Endothelial cell of umbilical vein (primary cell): ENCODE measurements around the gene FAM120B. TPM values are rescaled to one million over a fixed set of nuclear protein-coding genes. Genes with fewer than 3 reads are reported as not detected.

Source experiments
- BruUV-seq: library from RNA; stranded (reverse); fragments of 400-500 nt; replicated peaks from 2 replicates; lab custom pipeline; 2021; lab: Mats Ljungman, UMichigan
- CTCF ChIA-PET: fragments of 300-600, 350-600 bp; sonication (Branson Sonifier 250); formaldehyde crosslinking; loops from one replicate; lab custom pipeline; 2021; ENCODE audit warnings: antibody characterized with exemption, inconsistent platforms; lab: Charles Lee
- POLR2A ChIA-PET: fragments of 300-600, 350-600 bp; sonication (Branson Sonifier 250); formaldehyde crosslinking; loops from one replicate; lab custom pipeline; 2021; ENCODE audit warnings: antibody characterized with exemption, inconsistent platforms; lab: Charles Lee
- DNase-seq: peaks from one replicate; pipeline ENCODE4 v3.0.0-alpha.2; 2011; ENCODE audit warnings: low read depth, low spot score
- FAIRE-seq: peaks from 2 replicates; lab custom pipeline; 2011; peaks lifted over from hg19 to GRCh38; lab: Jason Lieb, UNC
- H2AFZ ChIP-seq: 2 replicates; pipeline ENCODE4 v1.6.0; 2012; ENCODE audit warnings: low read depth, low read length, control low read depth, inconsistent platforms
- H3K27ac ChIP-seq: 2 replicates; pipeline ENCODE4 v1.5.1; 2011; ENCODE audit warnings: low read depth, mild to moderate bottlenecking, control low read depth, low read length, moderate library complexity; ENCODE audit not compliant: insufficient read depth
- H3K27me3 ChIP-seq, 2 experiments: 2 replicates each; pipeline versions ENCODE4 v1.6.0 to v1.6.1; 2011; ENCODE audit warnings: low read length in 2 of 2, mixed read lengths in 1 of 2; ENCODE audit not compliant: control insufficient read depth in 2 of 2, insufficient read depth in 2 of 2
- H3K36me3 ChIP-seq, 2 experiments: 2 replicates in 1 of 2; 3 replicates in 1 of 2; pipeline ENCODE4 v1.5.1; 2011; ENCODE audit warnings: low read length in 2 of 2, mild to moderate bottlenecking in 1 of 2, moderate library complexity in 1 of 2; ENCODE audit not compliant: control insufficient read depth in 2 of 2, insufficient read depth in 2 of 2; ENCODE audit errors: extremely low read depth in 1 of 2
- H3K4me1 ChIP-seq: 3 replicates; pipeline ENCODE4 v1.5.1; 2011; ENCODE audit warnings: mild to moderate bottlenecking, low read length; ENCODE audit not compliant: control insufficient read depth, insufficient read depth; ENCODE audit errors: extremely low read depth
- H3K4me2 ChIP-seq: 2 replicates; pipeline ENCODE4 v1.6.1; 2011; ENCODE audit warnings: low read length, control low read depth, mixed read lengths; ENCODE audit not compliant: insufficient read depth
- H3K4me3 ChIP-seq, 3 experiments: fragments of 200-600 bp in 1 of 3; sonication (generic), shearing (Covaris generic) in 1 of 3; replicated peaks in 1 of 3; 2 replicates each; pipeline ENCODE4 v1.5.1; 2011 to 2016; ENCODE audit warnings: control low read depth in 3 of 3, low read length in 3 of 3, mild to moderate bottlenecking in 2 of 3, inconsistent platforms in 1 of 3, low read depth in 1 of 3, moderate library complexity in 1 of 3; ENCODE audit not compliant: insufficient read depth in 1 of 3
- H3K79me2 ChIP-seq: 2 replicates; pipeline ENCODE4 v1.6.0; 2012; ENCODE audit warnings: low read length, inconsistent platforms; ENCODE audit not compliant: control insufficient read depth, insufficient read depth
- H3K9ac ChIP-seq: replicated peaks from 2 replicates; pipeline ENCODE3; 2011; ENCODE audit warnings: low read length, control low read depth; ENCODE audit not compliant: insufficient read depth; ENCODE audit errors: extremely low read depth
- H3K9me1 ChIP-seq: replicated peaks from 3 replicates; pipeline ENCODE4 v1.6.0; 2011; ENCODE audit warnings: mild to moderate bottlenecking, low read length; ENCODE audit not compliant: control insufficient read depth, insufficient read depth; ENCODE audit errors: extremely low read depth
- H3K9me3 ChIP-seq: replicated peaks from 2 replicates; pipeline ENCODE4 v1.5.1; 2012; ENCODE audit warnings: low read length, inconsistent platforms; ENCODE audit not compliant: control insufficient read depth, insufficient read depth
- H4K20me1 ChIP-seq: replicated peaks from 2 replicates; pipeline ENCODE3; 2011; ENCODE audit warnings: mild to moderate bottlenecking, low read length; ENCODE audit not compliant: control insufficient read depth, insufficient read depth; ENCODE audit errors: extremely low read depth
- EZH2 ChIP-seq: IDR thresholded peaks from 2 replicates; pipeline ENCODE4 v1.6.1; 2012; ENCODE audit warnings: borderline replicate concordance, low read depth, mild to moderate bottlenecking, moderate library complexity, low read length, inconsistent platforms; ENCODE audit not compliant: severe bottlenecking
- FOS ChIP-seq: IDR thresholded peaks from 2 replicates; pipeline ENCODE4 v1.6.1; 2011; ENCODE audit warnings: mild to moderate bottlenecking, low read length, moderate library complexity, borderline replicate concordance; ENCODE audit not compliant: insufficient read depth
- GATA2 ChIP-seq: IDR thresholded peaks from 2 replicates; pipeline ENCODE4 v1.7.0; 2011; ENCODE audit warnings: low read depth, mild to moderate bottlenecking, moderate library complexity, mixed read lengths, low read length; ENCODE audit not compliant: insufficient read length, insufficient read depth
- JUN ChIP-seq: IDR thresholded peaks from 2 replicates; pipeline ENCODE4 v1.6.1; 2011; ENCODE audit warnings: borderline replicate concordance, low read depth; ENCODE audit not compliant: insufficient read length, insufficient read depth
- MYC ChIP-seq: IDR thresholded peaks from one replicate; pipeline ENCODE4 v1.6.1; 2011; ENCODE audit warnings: mild to moderate bottlenecking, low read depth, low read length
- POLR2A ChIP-seq: IDR thresholded peaks from 2 replicates; pipeline ENCODE4 v1.6.1; 2012; ENCODE audit warnings: low read depth, mild to moderate bottlenecking, control low read depth, low read length
- POLR2AphosphoS5 ChIP-seq: IDR thresholded peaks from 2 replicates; pipeline ENCODE4 v1.6.1; 2012; ENCODE audit warnings: low read depth, mild to moderate bottlenecking, control low read depth, low read length, moderate library complexity; ENCODE audit not compliant: insufficient read depth
- dilution Hi-C: fragments of 300-500 bp; cut with MboI; formaldehyde crosslinking; loops from one replicate; pipeline ENCODE4 v1.15.0; 2019; ENCODE audit warnings: low sequenced_read_pairs; ENCODE audit not compliant: extremely low pct_ligation_motif_present
- intact Hi-C: fragments of 100-400 bp; cut with micrococcal nuclease; formaldehyde crosslinking; loops from one replicate; pipeline ENCODE4 v1.10.0; 2022
- polyA plus RNA-seq, 4 experiments: library from polyadenylated mRNA; depleted of rRNA in 3 of 4; stranded (reverse) in 3 of 4; unstranded in 1 of 4; fragments of >200 nt; gene quantifications; 2 replicates each; pipeline versions ENCODE4 v1.2.1 to v1.2.3, GENCODE V29; 2011 to 2012; ENCODE audit warnings: missing spikeins in 1 of 4
- total RNA-seq: library from RNA; stranded (reverse); gene quantifications from 2 replicates; pipeline ENCODE4 v1.2.3, GENCODE V29; 2021

The FAM120B gene
- total and polyA plus RNA-seq, 2 donors (not counting 3 experiments of a cell fraction or from before 2014, with no cell fraction given), result 10.8 to 28.2 TPM

DNA sequence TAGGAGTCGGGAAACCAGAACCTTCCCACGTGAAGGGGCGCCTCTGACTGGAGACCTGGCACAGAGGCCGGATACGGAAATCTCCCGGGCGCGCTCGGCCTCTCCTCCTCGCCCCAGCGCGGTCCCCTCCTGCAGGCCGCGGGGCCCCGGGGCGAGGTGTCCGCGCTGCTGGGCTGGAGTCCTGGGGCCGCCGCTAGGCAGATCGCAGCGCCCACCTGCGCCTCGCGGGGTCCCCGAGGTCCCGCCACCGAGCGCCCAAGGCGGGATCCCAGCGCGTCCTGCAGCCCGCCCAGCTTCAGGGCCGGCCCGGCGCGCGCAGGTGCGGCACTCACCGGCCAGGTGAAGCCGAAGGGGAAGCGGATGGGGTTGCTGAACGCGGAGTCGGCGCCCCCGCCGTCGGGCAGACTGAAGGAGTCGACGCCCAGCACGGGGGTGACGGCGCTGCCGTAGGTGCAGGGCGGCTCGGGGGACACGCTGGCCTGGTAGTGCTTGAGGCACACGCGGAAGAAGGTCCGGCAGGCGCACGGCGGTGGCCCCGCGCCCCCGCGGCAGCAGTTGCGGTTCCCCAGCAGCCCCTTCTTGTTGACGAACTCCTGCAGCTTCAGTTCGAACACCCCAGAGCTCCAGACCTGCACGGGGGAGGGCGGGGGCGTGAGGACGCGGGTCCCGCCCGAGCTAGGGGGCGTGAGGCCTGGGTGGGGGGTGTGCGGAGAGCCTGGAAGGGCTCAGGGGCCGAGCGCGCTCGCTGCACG lies 17.2 kb upstream of the FAM120B start:
- dilution Hi-C loops, result no loop called here
- H3K4me1 ChIP-seq, result peaks cover 21% of the 10 kb centered on the region
- H3K36me3 ChIP-seq, result peaks cover 0 to 6% of the 10 kb centered on the region in 2 experiments
- ChIA-PET CTCF (interaction anchor here (3.1 to 7.1 kb wide), 2 partner anchors 228 to 457 kb away, joined by 13 to 62 read pairs; no protein-coding TSS in a partner anchor), POLR2A (no interaction called here)
- H2AFZ ChIP-seq, result peak overlapping the region; percentile 81
- peaks cover 26 to 54% of the 10 kb centered on the region in 2 experiments for H3K27me3 ChIP-seq
- H3K4me3 ChIP-seq, result peak overlapping the region; percentile 13 to 82 (median 60)
- TF ChIP-seq JUN (no peak), EZH2 (peak; percentile 68), FOS (no peak), POLR2A (no peak)
- H3K9me1 ChIP-seq, result no peaks in the 10 kb centered on the region
- FAIRE-seq, result no peak
- H3K4me2 ChIP-seq, result peak overlapping the region; percentile 84
- H3K9ac ChIP-seq, result no peak overlapping the region
- intact Hi-C loops, result loop anchor here (10.0 kb wide), 1 partner anchor 135 kb away; no protein-coding TSS in a partner anchor
- no TSS peak for BruUV-seq
- no peaks in the 10 kb centered on the region for H3K79me2 ChIP-seq
- no peaks in the 10 kb centered on the region for H3K9me3 ChIP-seq
- DNase-seq, result no peak
- no peak overlapping the region for H3K27ac ChIP-seq
- H4K20me1 ChIP-seq, result no peaks in the 10 kb centered on the region

DNA sequence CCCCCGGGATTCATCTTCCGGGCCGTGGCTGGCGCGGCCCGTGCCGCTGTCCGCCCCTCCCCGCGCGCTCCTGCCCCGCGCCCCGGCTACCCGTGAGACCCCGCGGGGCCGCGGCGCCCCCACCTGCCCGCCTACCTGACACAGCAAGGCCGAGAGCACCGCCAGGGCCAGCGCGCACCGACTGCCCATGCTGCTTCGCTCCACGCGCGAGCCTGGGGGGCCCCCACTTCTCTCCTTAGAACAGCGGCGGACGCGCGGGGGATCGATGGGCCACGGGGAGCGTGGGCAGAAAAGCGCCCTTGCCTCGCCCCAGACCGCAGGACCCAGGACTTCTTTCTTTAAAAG lies 16.6 kb upstream of the FAM120B start:
- Histone ChIP-seq H3K79me2 (no peaks in the 10 kb centered on the region), H3K9me3 (no peaks in the 10 kb centered on the region), H3K36me3 (peaks cover 0 to 5% of the 10 kb centered on the region in 2 experiments), H2AFZ (peak overlapping the region; percentile 85), H3K4me1 (peaks cover 21% of the 10 kb centered on the region), H3K9me1 (no peaks in the 10 kb centered on the region), H4K20me1 (no peaks in the 10 kb centered on the region), H3K9ac (peak overlapping the region; percentile 29), H3K4me3 (peak overlapping the region; percentile 60 to 82 (median 73)), H3K27me3 (peaks cover 31 to 60% of the 10 kb centered on the region in 2 experiments), H3K4me2 (peak overlapping the region; percentile 84), H3K27ac (no peak overlapping the region)
- FAIRE-seq (no peak), DNase-seq (no peak)
- TF ChIP-seq GATA2 (no peak), POLR2A (no peak), EZH2 (no peak), FOS (no peak), MYC (no peak), POLR2AphosphoS5 (no peak)
- dilution Hi-C loops (no loop called here), intact Hi-C loops (loop anchor here (1.0 to 10.0 kb wide), 6 partner anchors 111 to 459 kb away; no protein-coding TSS in a partner anchor)
- ChIA-PET POLR2A (no interaction called here), CTCF (interaction anchor here (1.5 to 7.1 kb wide), 3 partner anchors 17 to 458 kb away, joined by 3 to 62 read pairs (median 13); partner anchors contain the start of gene FAM120B)
- no TSS peak for BruUV-seq
